ENCODE data around the gene CDT1. TPM values are rescaled to one million over a fixed set of nuclear protein-coding genes. Genes with fewer than 3 reads are reported as not detected.

CDT1 gene
- polyA plus RNA-seq, 1 of the 3 experiments (the other 2 are of a cell fraction): 6.1 TPM

GRCh38 chr16:88810912-88811768 lies 7.6 kb downstream of the CDT1 start:
- no peak overlapping the region; the same call in 1 of the 2 replicates for H2AFZ ChIP-seq (ENCODE audit: low read depth)
- POLR2A ChIA-PET: interaction anchor here (1.0 kb wide), 1 partner anchor 10 kb away, joined by 3 read pairs; no protein-coding TSS in a partner anchor
- 4% methylated on average over 25 of the region's 65 CpGs for WGBS (ENCODE audit: low lambda C conversion rate)
- TF ChIP-seq GABPA (IDR thresholded peaks at IDR 0.05; ENCODE audit: low read depth) (no peak), FOSL2 (IDR thresholded peaks at IDR 0.05; ENCODE audit: borderline replicate concordance, low read depth) (no peak; the same call in 1 of the 2 replicates), NRF1 (IDR thresholded peaks at IDR 0.05; ENCODE audit: low read depth, low read length) (peak; percentile 68), ZBTB33 (IDR thresholded peaks at IDR 0.05; ENCODE audit: borderline replicate concordance, low read depth) (no peak), USF1 (IDR thresholded peaks at IDR 0.05; ENCODE audit: borderline replicate concordance, low read depth) (peak; percentile 94), TCF12 (IDR thresholded peaks at IDR 0.05) (no peak), GATA2 (CRISPR knock-in tag; IDR thresholded peaks at IDR 0.05) (no peak), CHD2 (IDR thresholded peaks at IDR 0.05; ENCODE audit: low read length, partially characterized antibody) (peak; percentile 16), PBX3 (IDR thresholded peaks at IDR 0.05) (no peak; the same call in 1 of the 2 replicates), MEF2A (IDR thresholded peaks at IDR 0.05; ENCODE audit: borderline replicate concordance, low read depth) (no peak), USF2 (IDR thresholded peaks at IDR 0.05; ENCODE audit: borderline replicate concordance, low read depth, low read length) (peak; percentile 81), EP300 (IDR thresholded peaks at IDR 0.05; ENCODE audit: borderline replicate concordance in 1 of 2, low read depth in 1 of 2, low read length in 1 of 2) (no peak), CTCF (IDR thresholded peaks at IDR 0.05) (no peak), ELF1 (IDR thresholded peaks at IDR 0.05) (peak; percentile 97), RXRA (IDR thresholded peaks at IDR 0.05; ENCODE audit: borderline replicate concordance, low read depth) (no peak), NFIC (IDR thresholded peaks at IDR 0.05; ENCODE audit: borderline replicate concordance) (no peak), RCOR1 (IDR thresholded peaks at IDR 0.05; ENCODE audit: low read length) (no peak), SMC3 (IDR thresholded peaks at IDR 0.05; ENCODE audit: low read depth, low read length) (no peak), POLR2AphosphoS5 (IDR thresholded peaks at IDR 0.05; ENCODE audit: low read depth, low read length) (peak; percentile 64), IRF3 (IDR thresholded peaks at IDR 0.05; ENCODE audit: low read depth, low read length) (no peak), RAD21 (IDR thresholded peaks at IDR 0.05; ENCODE audit: low read length) (no peak), YY1 (IDR thresholded peaks at IDR 0.05; ENCODE audit: low read depth) (peak; percentile 11; the same call in 1 of the 2 replicates), MXI1 (IDR thresholded peaks at IDR 0.05; ENCODE audit: low read depth, low read length) (peak; percentile 89), EZH2phosphoT487 (IDR thresholded peaks at IDR 0.05; ENCODE audit: borderline replicate concordance, low read depth) (no peak), TAF1 (IDR thresholded peaks at IDR 0.05; ENCODE audit: borderline replicate concordance, low read depth, low read length) (peak; percentile 52)

More at GRCh38 chr16:88810912-88811768, 7.6 kb downstream of the CDT1 start:
- no peaks in the 10 kb centered on the region for H3K9me3 ChIP-seq
- peaks cover 14% of the 10 kb centered on the region for H3K79me2 ChIP-seq (ENCODE audit: insufficient read depth)
- peaks cover 25% of the 10 kb centered on the region for H4K20me1 ChIP-seq (ENCODE audit: insufficient read depth)
- no peaks in the 10 kb centered on the region for H3K27me3 ChIP-seq (ENCODE audit: insufficient read depth)
- DNase-seq: peak; percentile 88
- H3K4me3 ChIP-seq (ENCODE audit: low read depth in 2 of 2, low read length in 1 of 2): peak overlapping the region; percentile 73 to 74
- peak overlapping the region; percentile 79 to 82 for H3K27ac ChIP-seq (ENCODE audit: low read depth in 2 of 2, low read length in 1 of 2)
- CTCF ChIA-PET: interaction anchor here (0.6 to 9.1 kb wide), 12 partner anchors 11 to 406 kb away, joined by 3 to 82 read pairs (median 4); partner anchors contain the start of genes CDH15, GALNS, TRAPPC2L and ZNF778
- peak overlapping the region; percentile 78 for H3K9ac ChIP-seq
- peak overlapping the region; percentile 98 for H3K4me2 ChIP-seq
- peaks cover 0 to 31% of the 10 kb centered on the region in 2 experiments for H3K36me3 ChIP-seq (replicated peaks in 1 of 2; ENCODE audit: control insufficient read depth in 1 of 2, insufficient read depth in 2 of 2, low read length in 1 of 2)
- H3K9me2 ChIP-seq: no peaks in the 10 kb centered on the region
- peaks cover 25% of the 10 kb centered on the region for H3F3A ChIP-seq (replicated peaks; ENCODE audit: insufficient read depth)
- peaks cover 10 to 29% of the 10 kb centered on the region in 2 experiments; a peak in 2 of 4 replicates for H3K4me1 ChIP-seq (ENCODE audit: control insufficient read depth in 1 of 2, insufficient read depth in 2 of 2, low read depth in 1 of 2, low read length in 1 of 2)

Data from SK-N-SH (cell line).